Rectal smooth muscle tissue (tissue), 1 donor: ENCODE measurements around the gene NOL6.

Experiments
- H3K27ac ChIP-seq: one replicate; pipeline ENCODE4 v1.7.0; 2013; ENCODE audit warnings: low read depth, low read length, inconsistent platforms
- H3K27me3 ChIP-seq: one replicate; pipeline ENCODE4 v1.7.0; 2013; ENCODE audit warnings: low read length; ENCODE audit not compliant: control insufficient read depth, insufficient read depth
- H3K36me3 ChIP-seq: one replicate; pipeline ENCODE4 v1.7.0; 2013; ENCODE audit warnings: low read length; ENCODE audit not compliant: control insufficient read depth, insufficient read depth
- H3K4me1 ChIP-seq: one replicate; pipeline ENCODE4 v1.7.0; 2013; ENCODE audit warnings: low read length; ENCODE audit not compliant: control insufficient read depth, insufficient read depth
- H3K4me3 ChIP-seq: one replicate; pipeline ENCODE4 v1.7.0; 2013; ENCODE audit warnings: low read length
- H3K9ac ChIP-seq: one replicate; pipeline ENCODE4 v1.7.0; 2013; ENCODE audit warnings: low read length

The NOL6 gene

GRCh38 chr9:33416996-33417395 lies 56.7 kb downstream of the NOL6 start:
- Histone ChIP-seq H3K27me3 (no peaks in the 10 kb centered on the region), H3K4me3 (no peak overlapping the region), H3K36me3 (no peaks in the 10 kb centered on the region), H3K4me1 (no peaks in the 10 kb centered on the region), H3K9ac (no peak overlapping the region), H3K27ac (no peak overlapping the region)

- no peaks in the 10 kb centered on the region for H3K4me1 ChIP-seq
- no peak overlapping the region for H3K4me3 ChIP-seq
- no peak overlapping the region for H3K27ac ChIP-seq
- no peaks in the 10 kb centered on the region for H3K36me3 ChIP-seq
- H3K9ac ChIP-seq, result no peak overlapping the region
- H3K27me3 ChIP-seq, result no peaks in the 10 kb centered on the region
Measured at GRCh38 chr9:33415501-33416038, 58.2 kb downstream of the NOL6 start.

GRCh38 chr9:33414889-33415500 lies 58.7 kb downstream of the NOL6 start:
- H3K4me3 ChIP-seq, result no peak overlapping the region
- no peaks in the 10 kb centered on the region for H3K27me3 ChIP-seq
- H3K9ac ChIP-seq, result no peak overlapping the region
- no peaks in the 10 kb centered on the region for H3K36me3 ChIP-seq
- H3K27ac ChIP-seq, result no peak overlapping the region
- no peaks in the 10 kb centered on the region for H3K4me1 ChIP-seq

GRCh38 chr9:33414268-33414667 lies 59.5 kb downstream of the NOL6 start:
- Histone ChIP-seq H3K27me3 (no peaks in the 10 kb centered on the region), H3K4me1 (no peaks in the 10 kb centered on the region), H3K36me3 (no peaks in the 10 kb centered on the region), H3K9ac (no peak overlapping the region), H3K4me3 (no peak overlapping the region), H3K27ac (no peak overlapping the region)
